Thoracic aorta (tissue), 2 donors: ENCODE data around the gene RAB34. TPM values are rescaled to one million over a fixed set of nuclear protein-coding genes. Genes with fewer than 3 reads are reported as not detected.

ENCODE experiments used
- ATAC-seq: fragments of 150-250 bp; one replicate; pipeline ENCODE4 v1.8.0; 2017; ENCODE audit warnings: low read depth; ENCODE audit not compliant: insufficient number of reproducible peaks, low FRiP score
- DNase-seq: peaks from one replicate; pipeline ENCODE4 v3.0.0-alpha.2; 2020; ENCODE audit warnings: low spot score
- H3K27ac ChIP-seq, 2 donors: fragments of 200-600 bp; sonication (generic); 1 replicate in 1 of 2; 2 replicates in 1 of 2; pipeline ENCODE4 v1.5.1; 2016; ENCODE audit warnings: mild to moderate bottlenecking in 2 of 2, moderate library complexity in 2 of 2
- H3K27me3 ChIP-seq: fragments of 200-600 bp; sonication (generic); replicated peaks from 2 replicates; pipeline ENCODE4 v1.6.0; 2016; ENCODE audit warnings: mild to moderate bottlenecking; ENCODE audit not compliant: insufficient read depth
- H3K36me3 ChIP-seq: fragments of 200-600 bp; sonication (generic); one replicate; pipeline ENCODE4 v1.5.1; 2016
- H3K4me1 ChIP-seq, 2 donors: fragments of 200-600 bp; sonication (generic); 1 replicate in 1 of 2; 2 replicates in 1 of 2; pipeline versions ENCODE4 v1.5.1 to v1.6.0; 2016; ENCODE audit warnings: low read depth in 2 of 2, mild to moderate bottlenecking in 1 of 2; ENCODE audit not compliant: control insufficient read depth in 1 of 2
- H3K4me3 ChIP-seq: fragments of 200-600 bp; sonication (generic); 2 replicates; pipeline ENCODE4 v1.5.1; 2016; ENCODE audit warnings: mild to moderate bottlenecking
- H3K9me3 ChIP-seq: fragments of 200-600 bp; sonication (generic); 2 replicates; pipeline ENCODE4 v1.5.1; 2016
- total RNA-seq, 2 donors: library from RNA; depleted of rRNA; stranded (reverse); fragments of >200 nt; gene quantifications; one replicate each; pipeline versions ENCODE4 v1.1.0 to v1.2.3, GENCODE V29; 2016
- TF ChIP-seq, protein P1 (sequence below): fragments of 200-600 bp; sonication (generic); IDR thresholded peaks from one replicate; pipeline ENCODE4 v1.5.1; 2019; ENCODE audit warnings: antibody characterized with exemption

RAB34 gene
- total RNA-seq, 2 donors from 2014 or later = 288 to 381 TPM

DNA sequence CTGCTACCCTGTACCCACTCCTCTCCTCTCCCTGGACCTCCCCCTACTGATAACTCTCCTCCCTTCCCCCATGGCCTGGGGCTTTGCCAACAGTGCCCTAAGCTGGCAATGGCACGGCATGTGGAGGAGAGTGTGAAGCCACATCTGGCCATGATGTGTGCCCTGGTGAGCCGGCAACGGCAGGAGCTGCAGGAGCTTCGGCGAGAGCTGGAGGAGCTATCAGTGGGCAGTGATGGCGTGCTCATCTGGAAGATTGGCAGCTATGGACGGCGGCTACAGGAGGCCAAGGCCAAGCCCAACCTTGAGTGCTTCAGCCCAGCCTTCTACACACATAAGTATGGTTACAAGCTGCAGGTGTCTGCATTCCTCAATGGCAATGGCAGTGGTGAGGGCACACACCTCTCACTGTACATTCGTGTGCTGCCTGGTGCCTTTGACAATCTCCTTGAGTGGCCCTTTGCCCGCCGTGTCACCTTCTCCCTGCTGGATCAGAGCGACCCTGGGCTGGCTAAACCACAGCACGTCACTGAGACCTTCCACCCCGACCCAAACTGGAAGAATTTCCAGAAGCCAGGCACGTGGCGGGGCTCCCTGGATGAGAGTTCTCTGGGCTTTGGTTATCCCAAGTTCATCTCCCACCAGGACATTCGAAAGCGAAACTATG, 31.3 kb upstream of the RAB34 start:
- DNase-seq (no peak), ATAC-seq (no peak)
- peaks cover 23 to 38% of the 10 kb centered on the region in 2 donors for H3K4me1 ChIP-seq
- no peak overlapping the region for H3K4me3 ChIP-seq
- H3K27me3 ChIP-seq = no peaks in the 10 kb centered on the region
- H3K9me3 ChIP-seq = no peaks in the 10 kb centered on the region
- TF ChIP-seq, protein P1, sequence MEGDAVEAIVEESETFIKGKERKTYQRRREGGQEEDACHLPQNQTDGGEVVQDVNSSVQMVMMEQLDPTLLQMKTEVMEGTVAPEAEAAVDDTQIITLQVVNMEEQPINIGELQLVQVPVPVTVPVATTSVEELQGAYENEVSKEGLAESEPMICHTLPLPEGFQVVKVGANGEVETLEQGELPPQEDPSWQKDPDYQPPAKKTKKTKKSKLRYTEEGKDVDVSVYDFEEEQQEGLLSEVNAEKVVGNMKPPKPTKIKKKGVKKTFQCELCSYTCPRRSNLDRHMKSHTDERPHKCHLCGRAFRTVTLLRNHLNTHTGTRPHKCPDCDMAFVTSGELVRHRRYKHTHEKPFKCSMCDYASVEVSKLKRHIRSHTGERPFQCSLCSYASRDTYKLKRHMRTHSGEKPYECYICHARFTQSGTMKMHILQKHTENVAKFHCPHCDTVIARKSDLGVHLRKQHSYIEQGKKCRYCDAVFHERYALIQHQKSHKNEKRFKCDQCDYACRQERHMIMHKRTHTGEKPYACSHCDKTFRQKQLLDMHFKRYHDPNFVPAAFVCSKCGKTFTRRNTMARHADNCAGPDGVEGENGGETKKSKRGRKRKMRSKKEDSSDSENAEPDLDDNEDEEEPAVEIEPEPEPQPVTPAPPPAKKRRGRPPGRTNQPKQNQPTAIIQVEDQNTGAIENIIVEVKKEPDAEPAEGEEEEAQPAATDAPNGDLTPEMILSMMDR = no peak
- H3K36me3 ChIP-seq = peaks cover 6% of the 10 kb centered on the region
- no peak overlapping the region for H3K27ac ChIP-seq

DNA sequence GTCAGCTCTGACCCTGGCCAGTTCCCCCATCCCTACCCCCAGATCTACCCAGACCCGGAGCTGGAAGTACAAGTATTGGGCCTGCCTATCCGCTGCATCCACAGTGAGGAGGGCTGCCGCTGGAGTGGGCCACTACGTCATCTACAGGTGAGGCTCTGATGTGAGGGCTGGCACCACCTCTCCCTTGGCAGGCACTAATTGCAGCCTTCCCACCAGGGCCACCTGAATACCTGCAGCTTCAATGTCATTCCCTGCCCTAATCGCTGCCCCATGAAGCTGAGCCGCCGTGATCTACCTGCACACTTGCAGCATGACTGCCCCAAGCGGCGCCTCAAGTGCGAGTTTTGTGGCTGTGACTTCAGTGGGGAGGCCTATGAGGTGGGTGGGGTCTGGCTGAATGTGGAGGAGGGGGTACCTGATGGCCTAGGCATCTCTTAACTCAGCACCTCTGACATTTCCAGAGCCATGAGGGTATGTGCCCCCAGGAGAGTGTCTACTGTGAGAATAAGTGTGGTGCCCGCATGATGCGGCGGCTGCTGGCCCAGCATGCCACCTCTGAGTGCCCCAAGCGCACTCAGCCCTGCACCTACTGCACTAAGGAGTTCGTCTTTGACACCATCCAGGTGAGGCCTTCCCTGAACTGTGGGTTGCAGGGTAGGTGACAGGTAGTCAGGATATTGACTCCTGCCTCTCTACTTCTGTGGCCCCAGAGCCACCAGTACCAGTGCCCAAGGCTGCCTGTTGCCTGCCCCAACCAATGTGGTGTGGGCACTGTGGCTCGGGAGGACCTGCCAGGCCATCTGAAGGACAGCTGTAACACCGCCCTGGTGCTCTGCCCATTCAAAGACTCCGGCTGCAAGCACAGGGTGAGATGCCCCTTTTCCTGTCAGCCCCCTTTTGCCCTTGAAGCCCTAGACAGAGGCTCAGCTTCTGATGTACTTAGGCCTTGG, 30.4 kb upstream of the RAB34 start:
- H3K4me1 ChIP-seq = peaks cover 23 to 42% of the 10 kb centered on the region in 2 donors
- DNase-seq = no peak

DNA sequence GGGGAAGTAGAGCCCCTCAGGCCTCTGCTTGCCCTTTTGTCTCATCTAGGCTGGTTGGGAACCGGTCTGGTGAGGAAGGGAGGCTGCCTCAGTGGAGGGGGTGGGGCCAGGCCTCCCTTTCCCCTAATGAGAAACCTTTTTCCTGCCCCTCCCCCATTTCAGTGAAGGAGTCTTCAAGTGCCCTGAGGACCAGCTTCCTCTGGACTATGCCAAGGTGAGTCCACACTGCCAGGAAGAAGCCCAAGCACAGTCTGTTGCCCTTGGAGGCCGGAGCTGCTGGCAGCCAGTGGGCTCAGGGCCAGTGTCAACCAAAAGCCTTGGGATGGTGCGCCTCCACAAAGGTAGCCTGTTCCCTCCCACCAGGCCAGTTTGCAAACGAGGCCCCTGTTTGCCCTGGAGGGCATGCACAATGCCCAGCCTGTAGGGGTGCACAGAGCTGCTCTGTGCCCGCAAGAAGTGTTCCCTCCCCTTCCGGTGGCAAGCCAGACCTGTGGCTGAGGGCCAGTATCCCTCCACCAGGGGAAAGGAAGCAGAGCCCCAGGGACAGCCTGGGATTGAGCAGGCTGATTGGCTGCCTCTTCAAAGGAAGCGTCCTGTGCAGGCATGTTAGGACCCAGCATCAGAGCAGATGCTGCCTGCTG, 29.5 kb upstream of the RAB34 start:
- TF ChIP-seq, protein P1 = no peak
- Histone ChIP-seq H3K9me3 (no peaks in the 10 kb centered on the region), H3K27ac (peak overlapping the region; percentile 83 to 86), H3K4me3 (no peak overlapping the region), H3K36me3 (peaks cover 6% of the 10 kb centered on the region), H3K27me3 (no peaks in the 10 kb centered on the region), H3K4me1 (peaks cover 23 to 50% of the 10 kb centered on the region in 2 donors)
- DNase-seq (no peak), ATAC-seq (no peak)

More for the DNA sequence above, 30.4 kb upstream of the RAB34 start:
- TF ChIP-seq, protein P1 = no peak
- peaks cover 6% of the 10 kb centered on the region for H3K36me3 ChIP-seq
- no peak overlapping the region for H3K4me3 ChIP-seq
- no peaks in the 10 kb centered on the region for H3K9me3 ChIP-seq
- H3K27ac ChIP-seq = peak overlapping the region in 1 of 2 donors; percentile 86
- H3K27me3 ChIP-seq = no peaks in the 10 kb centered on the region
- no peak for ATAC-seq

DNA sequence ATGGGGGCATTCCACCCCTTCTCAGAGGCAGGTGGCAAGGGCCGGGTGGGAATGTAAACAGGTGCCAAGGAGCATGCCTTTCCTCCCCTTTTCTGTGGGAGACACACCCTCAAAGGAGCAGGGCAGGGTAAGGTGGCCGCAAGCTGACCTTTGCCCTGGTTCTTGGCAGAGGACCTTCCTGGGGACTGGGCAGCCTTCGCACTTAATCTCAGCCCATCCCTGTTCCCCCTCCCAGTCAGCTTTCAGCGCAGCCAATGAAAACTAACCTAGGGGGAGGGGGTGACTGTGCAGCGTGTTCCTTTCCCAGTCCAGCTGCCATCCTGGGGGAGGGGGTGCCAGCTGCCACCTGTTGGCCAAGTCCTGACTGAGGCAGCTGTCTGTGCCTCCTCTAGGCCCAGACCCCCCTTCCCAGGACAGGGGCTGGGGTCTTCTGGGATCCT, 29.0 kb upstream of the RAB34 start:
- ATAC-seq = no peak
- H3K27me3 ChIP-seq = no peaks in the 10 kb centered on the region
- no peak for DNase-seq
- H3K27ac ChIP-seq = peak overlapping the region; percentile 83 to 86
- H3K4me1 ChIP-seq = peaks cover 23 to 50% of the 10 kb centered on the region in 2 donors
- TF ChIP-seq, protein P1 = no peak
- no peak overlapping the region for H3K4me3 ChIP-seq
- no peaks in the 10 kb centered on the region for H3K9me3 ChIP-seq
- peaks cover 6% of the 10 kb centered on the region for H3K36me3 ChIP-seq
